NCI-H2081 treated with DMSO at 0.1 percent for 48 hours (cell line): Measurements from ENCODE around the gene CFAP20DC.
"Not testable (repeated sequence)": the region's sequence is repeated elsewhere in the genome, so short reads cannot be mapped to it uniquely, and the experiment has no call there.

Source experiments
- DNase-seq: peaks from one replicate; lab custom pipeline; 2025; lab: John Stamatoyannopoulos, UW

CFAP20DC gene

GRCh38 chr3:58867621-58868020, 182.2 kb downstream of the CFAP20DC start:
- no peak for DNase-seq

GRCh38 chr3:58866079-58866478, 183.7 kb downstream of the CFAP20DC start:
- DNase-seq, result no peak

- DNase-seq, result no peak
Measured at GRCh38 chr3:58864480-58864879, 185.3 kb downstream of the CFAP20DC start.

- no peak for DNase-seq
Measured at GRCh38 chr3:58863206-58863605, 186.6 kb downstream of the CFAP20DC start.

GRCh38 chr3:58861551-58861950, 188.3 kb downstream of the CFAP20DC start:
- no peak for DNase-seq

GRCh38 chr3:58858126-58858525, 191.7 kb downstream of the CFAP20DC start:
- no peak for DNase-seq

GRCh38 chr3:58857402-58857801, 192.4 kb downstream of the CFAP20DC start:
- no peak for DNase-seq

GRCh38 chr3:58848826-58849225, 201.0 kb downstream of the CFAP20DC start:
- DNase-seq, result no peak

GRCh38 chr3:58842050-58842747, 207.6 kb downstream of the CFAP20DC start:
- not testable (repeated sequence) for DNase-seq

- no peak for DNase-seq
Measured at GRCh38 chr3:58840949-58841348, 208.9 kb downstream of the CFAP20DC start.

GRCh38 chr3:58839964-58840363, 209.9 kb downstream of the CFAP20DC start:
- no peak for DNase-seq

GRCh38 chr3:58839187-58839586, 210.6 kb downstream of the CFAP20DC start:
- no peak for DNase-seq

GRCh38 chr3:58837856-58838255, 212.0 kb downstream of the CFAP20DC start:
- DNase-seq, result no peak

GRCh38 chr3:58837141-58837843, 212.5 kb downstream of the CFAP20DC start:
- no peak for DNase-seq

- no peak for DNase-seq
Measured at GRCh38 chr3:58835086-58835485, 214.7 kb downstream of the CFAP20DC start.

GRCh38 chr3:58833491-58833890, 216.3 kb downstream of the CFAP20DC start:
- no peak for DNase-seq

- no peak for DNase-seq
Measured at GRCh38 chr3:58829321-58830000, 220.4 kb downstream of the CFAP20DC start.

- no peak for DNase-seq
Measured at GRCh38 chr3:58824777-58825176, 225.0 kb downstream of the CFAP20DC start.

GRCh38 chr3:58824285-58824684, 225.5 kb downstream of the CFAP20DC start:
- peak; percentile 5 for DNase-seq

GRCh38 chr3:58806551-58807244, 243.1 kb downstream of the CFAP20DC start:
- not testable (repeated sequence) for DNase-seq

- no peak for DNase-seq
Measured at GRCh38 chr3:58804914-58805313, 244.9 kb downstream of the CFAP20DC start.

GRCh38 chr3:58801541-58801940, 248.3 kb downstream of the CFAP20DC start:
- no peak for DNase-seq
